ENCODE results near the gene TMEM176B. TPM values are rescaled to one million over a fixed set of nuclear protein-coding genes. Genes with fewer than 3 reads are reported as not detected.

The TMEM176B gene
- total RNA-seq, 1 donor from 2014 or later: not detected

DNA sequence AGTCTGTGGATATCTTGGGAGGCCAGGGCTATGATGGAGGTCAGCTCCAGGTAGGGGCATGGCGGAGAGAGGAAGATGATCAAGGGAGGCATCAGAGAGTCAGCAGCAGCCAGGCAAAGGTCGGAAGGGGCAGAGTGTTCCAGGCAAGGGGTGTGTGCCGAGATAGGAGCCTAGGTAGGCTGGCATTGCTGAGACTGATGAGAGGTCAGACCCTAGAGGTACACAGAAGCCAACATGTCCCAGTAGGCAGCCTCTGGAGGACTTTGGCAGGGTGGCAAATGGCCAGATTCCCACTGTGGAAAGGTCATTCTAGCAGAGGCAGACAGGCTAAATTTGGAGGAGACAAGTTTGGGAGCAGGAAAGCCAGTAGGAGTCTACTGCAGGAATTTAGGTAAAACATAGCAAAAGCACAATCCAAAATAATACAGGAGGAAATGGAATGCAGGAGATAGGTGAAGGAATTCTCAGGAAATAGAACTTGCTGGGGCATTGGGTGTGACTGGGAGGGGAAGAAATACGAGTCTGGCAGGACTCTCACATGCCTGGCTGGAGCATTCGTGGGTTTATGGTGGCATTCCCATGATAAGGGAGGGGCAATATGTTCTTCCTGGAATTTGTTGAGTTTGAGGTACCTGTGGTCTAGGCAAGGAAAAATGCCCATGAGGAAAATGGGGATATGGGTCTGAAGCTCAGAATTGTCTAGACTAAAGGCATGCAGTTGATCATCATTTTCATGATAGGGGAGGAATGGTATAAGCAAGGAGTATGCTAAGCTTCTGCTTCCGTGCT lies 26.1 kb upstream of the TMEM176B start:
- DNase-seq (ENCODE audit: low read depth) (no peak), FAIRE-seq (no peak)
- Histone ChIP-seq H3K4me3 (ENCODE audit: low read depth, low read length) (no peak overlapping the region), H3K36me3 (ENCODE audit: control insufficient read depth, insufficient read depth, low read length) (no peaks in the 10 kb centered on the region), H3K27me3 (ENCODE audit: control insufficient read depth, insufficient read depth, low read length) (no peaks in the 10 kb centered on the region)
- TF ChIP-seq, protein P1, sequence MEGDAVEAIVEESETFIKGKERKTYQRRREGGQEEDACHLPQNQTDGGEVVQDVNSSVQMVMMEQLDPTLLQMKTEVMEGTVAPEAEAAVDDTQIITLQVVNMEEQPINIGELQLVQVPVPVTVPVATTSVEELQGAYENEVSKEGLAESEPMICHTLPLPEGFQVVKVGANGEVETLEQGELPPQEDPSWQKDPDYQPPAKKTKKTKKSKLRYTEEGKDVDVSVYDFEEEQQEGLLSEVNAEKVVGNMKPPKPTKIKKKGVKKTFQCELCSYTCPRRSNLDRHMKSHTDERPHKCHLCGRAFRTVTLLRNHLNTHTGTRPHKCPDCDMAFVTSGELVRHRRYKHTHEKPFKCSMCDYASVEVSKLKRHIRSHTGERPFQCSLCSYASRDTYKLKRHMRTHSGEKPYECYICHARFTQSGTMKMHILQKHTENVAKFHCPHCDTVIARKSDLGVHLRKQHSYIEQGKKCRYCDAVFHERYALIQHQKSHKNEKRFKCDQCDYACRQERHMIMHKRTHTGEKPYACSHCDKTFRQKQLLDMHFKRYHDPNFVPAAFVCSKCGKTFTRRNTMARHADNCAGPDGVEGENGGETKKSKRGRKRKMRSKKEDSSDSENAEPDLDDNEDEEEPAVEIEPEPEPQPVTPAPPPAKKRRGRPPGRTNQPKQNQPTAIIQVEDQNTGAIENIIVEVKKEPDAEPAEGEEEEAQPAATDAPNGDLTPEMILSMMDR (IDR thresholded peaks at IDR 0.05; ENCODE audit: insufficient read depth, low read length, severe bottlenecking): no peak

DNA sequence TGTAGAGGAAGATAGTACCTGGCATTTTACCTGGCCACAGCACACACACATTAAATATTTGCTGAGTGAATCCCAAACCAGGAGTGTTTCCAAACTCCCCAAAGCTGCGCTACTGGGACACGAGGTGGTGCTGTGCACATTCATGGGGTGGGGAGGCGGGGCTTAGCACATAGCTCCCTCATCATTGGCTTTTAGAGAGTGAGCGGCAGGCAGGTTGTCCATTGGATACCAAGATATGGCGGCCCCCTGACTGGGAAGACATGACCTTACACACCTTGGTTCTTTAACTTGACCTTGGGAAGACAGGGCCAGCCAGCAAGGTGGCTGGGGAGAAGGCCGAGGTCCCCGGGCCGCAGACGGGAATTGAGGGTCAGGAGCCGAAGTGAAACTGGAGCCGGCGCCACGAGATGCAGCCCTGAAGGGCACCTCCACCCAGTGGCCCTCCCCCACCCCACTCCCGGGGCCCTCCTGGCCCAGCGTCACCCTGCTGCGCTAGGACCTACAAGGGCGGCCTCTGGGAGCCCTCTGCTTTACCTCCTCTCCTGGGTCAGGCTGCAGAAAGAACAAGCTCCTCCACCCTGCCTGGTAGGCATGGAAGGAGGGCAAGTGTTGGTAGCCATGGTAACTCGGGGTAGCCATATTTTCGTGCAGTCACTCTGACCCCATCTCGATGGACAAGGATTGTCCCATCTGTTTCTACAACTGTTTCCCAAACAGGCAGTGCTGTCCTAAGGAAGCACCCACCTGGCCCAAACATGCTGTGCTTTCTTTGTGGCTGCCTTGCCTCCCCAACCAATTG lies 24.4 kb upstream of the TMEM176B start:
- no peaks in the 10 kb centered on the region for H3K27me3 ChIP-seq (ENCODE audit: control insufficient read depth, insufficient read depth, low read length)
- DNase-seq (ENCODE audit: low read depth): no peak
- no peak overlapping the region for H3K4me3 ChIP-seq (ENCODE audit: low read depth, low read length)
- no peaks in the 10 kb centered on the region for H3K36me3 ChIP-seq (ENCODE audit: control insufficient read depth, insufficient read depth, low read length)
- TF ChIP-seq, protein P1 (IDR thresholded peaks at IDR 0.05; ENCODE audit: insufficient read depth, low read length, severe bottlenecking): no peak
- FAIRE-seq: no peak

DNA sequence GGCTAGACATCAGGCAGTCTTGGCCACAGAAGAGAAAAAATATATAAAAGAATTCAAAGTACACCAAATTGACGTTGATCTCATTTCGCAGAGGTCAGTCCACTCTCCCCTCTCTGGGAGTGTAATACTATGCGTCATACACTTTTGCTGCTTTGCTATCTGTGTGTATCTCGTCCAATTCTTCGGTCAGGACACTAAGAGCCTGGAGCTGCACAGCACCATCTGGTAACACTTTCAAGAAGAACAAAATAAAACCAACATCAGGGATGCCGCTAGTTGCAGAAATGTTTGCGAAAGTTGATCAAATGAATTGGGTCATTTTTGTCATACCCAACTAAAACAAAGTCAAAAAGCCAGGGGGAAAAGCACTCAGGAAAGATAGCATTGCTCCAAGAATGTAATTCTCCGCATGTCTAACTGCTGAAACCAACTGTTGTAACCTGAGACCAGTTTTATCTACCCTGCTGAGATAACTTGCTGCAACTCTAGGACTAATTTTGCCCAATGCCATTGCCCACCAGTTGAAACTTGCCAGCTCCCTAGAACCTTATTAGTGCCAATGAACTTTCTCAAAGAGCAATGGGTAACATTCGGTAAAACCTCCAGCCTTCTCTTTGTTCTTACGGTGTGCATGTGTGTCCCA lies 23.4 kb upstream of the TMEM176B start:
- TF ChIP-seq, protein P1 (IDR thresholded peaks at IDR 0.05; ENCODE audit: insufficient read depth, low read length, severe bottlenecking): no peak
- Histone ChIP-seq H3K4me3 (ENCODE audit: low read depth, low read length) (no peak overlapping the region), H3K27me3 (ENCODE audit: control insufficient read depth, insufficient read depth, low read length) (no peaks in the 10 kb centered on the region), H3K36me3 (ENCODE audit: control insufficient read depth, insufficient read depth, low read length) (no peaks in the 10 kb centered on the region)
- no peak for FAIRE-seq
- DNase-seq (ENCODE audit: low read depth): no peak

DNA sequence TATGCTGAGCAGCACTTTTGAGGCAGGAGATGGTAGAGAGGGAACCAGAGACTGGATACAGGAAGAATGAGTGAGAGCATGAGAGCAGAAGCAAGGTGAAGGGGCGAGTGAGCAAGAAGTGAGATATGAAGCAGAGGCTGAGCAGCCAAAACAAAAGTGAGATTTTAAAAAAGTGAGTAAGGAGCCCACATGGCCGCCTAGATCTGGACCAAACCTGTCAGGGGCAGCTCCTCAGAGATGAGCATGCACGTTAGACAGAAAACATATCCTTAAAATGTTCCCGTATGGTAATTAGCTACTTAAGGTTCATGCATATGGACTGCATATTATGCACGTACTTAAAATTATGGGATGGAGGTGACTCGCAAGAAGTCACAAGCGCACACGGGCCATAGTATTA lies 22.9 kb upstream of the TMEM176B start:
- FAIRE-seq: no peak
- Histone ChIP-seq H3K4me3 (ENCODE audit: low read depth, low read length) (no peak overlapping the region), H3K27me3 (ENCODE audit: control insufficient read depth, insufficient read depth, low read length) (no peaks in the 10 kb centered on the region), H3K36me3 (ENCODE audit: control insufficient read depth, insufficient read depth, low read length) (no peaks in the 10 kb centered on the region)
- DNase-seq (ENCODE audit: low read depth): no peak
- TF ChIP-seq, protein P1 (IDR thresholded peaks at IDR 0.05; ENCODE audit: insufficient read depth, low read length, severe bottlenecking): no peak

DNA sequence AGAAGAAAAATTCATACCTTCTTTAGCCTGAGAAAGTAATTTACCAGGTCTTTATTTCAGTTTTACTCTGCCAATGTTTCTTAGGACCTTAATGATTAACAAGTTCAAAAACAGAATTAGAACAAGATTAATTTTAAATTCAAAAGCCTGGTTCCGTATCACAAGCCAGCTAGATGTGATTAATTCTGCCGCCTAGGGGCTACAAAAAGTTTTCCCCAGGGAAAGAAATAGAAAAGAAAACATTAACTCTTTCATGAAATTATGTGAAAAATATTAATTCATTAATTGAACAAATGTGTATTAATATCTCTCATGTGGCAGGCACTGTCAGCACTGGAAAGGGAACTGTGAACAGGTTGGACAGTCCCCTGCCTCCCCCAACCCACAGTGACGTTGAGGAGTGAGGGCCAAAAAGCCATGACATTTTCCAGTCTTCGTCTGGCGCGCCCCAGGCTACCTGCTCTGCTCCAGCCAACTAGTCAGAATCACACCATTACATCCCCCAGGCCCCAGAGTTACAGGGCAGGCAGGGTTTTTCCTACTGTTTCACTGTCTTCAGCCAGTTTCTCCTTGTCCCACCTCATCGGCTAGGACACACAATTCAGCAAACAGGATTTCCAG lies 20.5 kb upstream of the TMEM176B start:
- no peak for FAIRE-seq
- H3K27me3 ChIP-seq (ENCODE audit: control insufficient read depth, insufficient read depth, low read length): no peaks in the 10 kb centered on the region
- H3K4me3 ChIP-seq (ENCODE audit: low read depth, low read length): no peak overlapping the region
- TF ChIP-seq, protein P1 (IDR thresholded peaks at IDR 0.05; ENCODE audit: insufficient read depth, low read length, severe bottlenecking): no peak
- no peak for DNase-seq (ENCODE audit: low read depth)
- no peaks in the 10 kb centered on the region for H3K36me3 ChIP-seq (ENCODE audit: control insufficient read depth, insufficient read depth, low read length)

All from bronchial epithelial cell (primary cell).